Osteoblast (primary cell): Measurements from ENCODE around the gene PTK6. TPM values are rescaled to one million over a fixed set of nuclear protein-coding genes. Genes with fewer than 3 reads are reported as not detected.

Experiments used
- DNase-seq: peaks from one replicate; pipeline ENCODE4 v3.0.0; 2011; ENCODE audit warnings: low spot score, mixed read lengths; ENCODE audit not compliant: insufficient read length; ENCODE audit errors: missing footprints
- H2AFZ ChIP-seq: 2 replicates; pipeline ENCODE4 v1.6.0; 2011; ENCODE audit warnings: mild to moderate bottlenecking, low read length
- H3K27ac ChIP-seq: 2 replicates; pipeline ENCODE4 v1.5.1; 2011; ENCODE audit warnings: mild to moderate bottlenecking, low read depth, low read length, moderate library complexity
- H3K27me3 ChIP-seq: 2 replicates; pipeline ENCODE4 v1.6.0; 2012; ENCODE audit warnings: mild to moderate bottlenecking, control low read depth, inconsistent platforms, low read length, moderate library complexity; ENCODE audit not compliant: insufficient read depth
- H3K36me3 ChIP-seq: 2 replicates; pipeline ENCODE4 v1.5.1; 2011; ENCODE audit warnings: mild to moderate bottlenecking, low read length, control low read depth, moderate library complexity; ENCODE audit not compliant: insufficient read depth
- H3K4me1 ChIP-seq: 2 replicates; pipeline ENCODE4 v1.5.1; 2011; ENCODE audit warnings: mild to moderate bottlenecking, low read length, control low read depth, moderate library complexity; ENCODE audit not compliant: insufficient read depth
- H3K4me2 ChIP-seq: 2 replicates; pipeline ENCODE4 v1.6.0; 2011; ENCODE audit warnings: mild to moderate bottlenecking, low read length; ENCODE audit not compliant: insufficient read depth
- H3K4me3 ChIP-seq: fragments of 200-600 bp; sonication (generic); 3 replicates; pipeline ENCODE4 v1.5.1; 2012; ENCODE audit warnings: mild to moderate bottlenecking, low read length, inconsistent platforms; ENCODE audit not compliant: insufficient read depth
- H3K79me2 ChIP-seq: 2 replicates; pipeline ENCODE4 v1.6.0; 2012; ENCODE audit warnings: mild to moderate bottlenecking, low read length, control low read depth, inconsistent platforms; ENCODE audit not compliant: insufficient read depth
- H3K9me3 ChIP-seq: 2 replicates; pipeline ENCODE4 v1.5.1; 2011; ENCODE audit warnings: low read depth, low read length, control low read depth
- H4K20me1 ChIP-seq: 2 replicates; pipeline ENCODE4 v1.6.0; 2012; ENCODE audit warnings: mild to moderate bottlenecking, low read length, control low read depth; ENCODE audit not compliant: insufficient read depth
- total RNA-seq: library from RNA; depleted of rRNA; stranded (reverse); fragments of >200 nt; gene quantifications from 2 replicates; pipeline ENCODE4 v1.2.3, GENCODE V29; 2012
- TF ChIP-seq, protein P1 (sequence below): IDR thresholded peaks from 2 replicates; pipeline ENCODE4 v1.5.1; 2011; ENCODE audit warnings: mild to moderate bottlenecking, low read depth, low read length, moderate library complexity; ENCODE audit errors: extremely low read depth

The PTK6 gene
- total RNA-seq, 1 donor, result not detected

DNA sequence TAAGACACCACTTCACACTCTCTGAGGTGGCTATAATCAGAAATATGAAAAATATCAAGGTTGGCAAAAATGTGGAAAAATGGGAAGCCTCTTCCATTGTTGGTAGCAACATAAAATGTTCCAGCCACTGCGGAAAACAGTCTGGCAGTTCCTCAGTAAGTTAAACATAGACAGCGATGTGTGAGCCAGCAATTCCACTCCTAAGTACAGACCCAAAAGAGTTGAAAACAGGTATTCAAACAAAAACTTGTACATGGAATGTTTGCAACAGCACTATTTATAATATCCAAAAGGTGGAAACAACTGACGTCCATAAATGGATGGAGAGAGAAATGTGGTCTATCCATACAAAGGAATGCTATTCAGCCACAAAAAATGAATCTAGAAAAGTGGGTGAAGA lies 24.0 kb downstream of the PTK6 start:
- no peak overlapping the region for H3K4me2 ChIP-seq
- H3K36me3 ChIP-seq, result no peaks in the 10 kb centered on the region
- H3K4me1 ChIP-seq, result no peaks in the 10 kb centered on the region
- TF ChIP-seq, protein P1, sequence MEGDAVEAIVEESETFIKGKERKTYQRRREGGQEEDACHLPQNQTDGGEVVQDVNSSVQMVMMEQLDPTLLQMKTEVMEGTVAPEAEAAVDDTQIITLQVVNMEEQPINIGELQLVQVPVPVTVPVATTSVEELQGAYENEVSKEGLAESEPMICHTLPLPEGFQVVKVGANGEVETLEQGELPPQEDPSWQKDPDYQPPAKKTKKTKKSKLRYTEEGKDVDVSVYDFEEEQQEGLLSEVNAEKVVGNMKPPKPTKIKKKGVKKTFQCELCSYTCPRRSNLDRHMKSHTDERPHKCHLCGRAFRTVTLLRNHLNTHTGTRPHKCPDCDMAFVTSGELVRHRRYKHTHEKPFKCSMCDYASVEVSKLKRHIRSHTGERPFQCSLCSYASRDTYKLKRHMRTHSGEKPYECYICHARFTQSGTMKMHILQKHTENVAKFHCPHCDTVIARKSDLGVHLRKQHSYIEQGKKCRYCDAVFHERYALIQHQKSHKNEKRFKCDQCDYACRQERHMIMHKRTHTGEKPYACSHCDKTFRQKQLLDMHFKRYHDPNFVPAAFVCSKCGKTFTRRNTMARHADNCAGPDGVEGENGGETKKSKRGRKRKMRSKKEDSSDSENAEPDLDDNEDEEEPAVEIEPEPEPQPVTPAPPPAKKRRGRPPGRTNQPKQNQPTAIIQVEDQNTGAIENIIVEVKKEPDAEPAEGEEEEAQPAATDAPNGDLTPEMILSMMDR, result no peak
- DNase-seq, result no peak
- no peak overlapping the region for H2AFZ ChIP-seq
- no peaks in the 10 kb centered on the region for H4K20me1 ChIP-seq
- H3K4me3 ChIP-seq, result no peak overlapping the region
- no peak overlapping the region for H3K27ac ChIP-seq
- no peaks in the 10 kb centered on the region for H3K79me2 ChIP-seq
- no peaks in the 10 kb centered on the region for H3K9me3 ChIP-seq
- H3K27me3 ChIP-seq, result peaks cover 13% of the 10 kb centered on the region

DNA sequence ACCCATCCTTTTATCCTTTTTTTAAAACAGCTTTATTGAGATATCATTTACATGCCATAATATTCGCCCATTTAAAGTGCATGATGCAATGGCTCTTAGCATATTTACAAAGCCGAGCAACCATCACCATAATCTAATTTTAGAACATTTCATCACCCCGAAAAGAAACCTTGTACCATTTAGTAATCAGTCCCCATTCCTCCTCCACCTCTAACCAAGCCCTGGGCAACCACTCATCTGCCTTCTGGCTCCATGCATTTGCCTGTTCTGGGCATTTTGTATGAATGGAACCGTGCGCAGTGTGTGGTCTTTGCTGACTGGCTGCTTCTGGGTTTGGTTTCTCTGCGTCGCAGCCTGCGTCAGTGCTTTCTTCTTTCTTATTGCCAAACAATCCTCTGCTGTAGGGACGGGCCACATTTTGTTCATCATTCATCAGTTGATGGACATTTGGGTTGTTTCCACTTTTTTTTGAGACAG lies 28.1 kb downstream of the PTK6 start:
- TF ChIP-seq, protein P1, result no peak
- Histone ChIP-seq H3K79me2 (no peaks in the 10 kb centered on the region), H2AFZ (no peak overlapping the region), H3K4me3 (no peak overlapping the region), H3K9me3 (no peaks in the 10 kb centered on the region), H4K20me1 (no peaks in the 10 kb centered on the region), H3K27me3 (peaks cover 17% of the 10 kb centered on the region), H3K36me3 (no peaks in the 10 kb centered on the region), H3K4me1 (no peaks in the 10 kb centered on the region), H3K4me2 (no peak overlapping the region), H3K27ac (no peak overlapping the region)
- no peak for DNase-seq

DNA sequence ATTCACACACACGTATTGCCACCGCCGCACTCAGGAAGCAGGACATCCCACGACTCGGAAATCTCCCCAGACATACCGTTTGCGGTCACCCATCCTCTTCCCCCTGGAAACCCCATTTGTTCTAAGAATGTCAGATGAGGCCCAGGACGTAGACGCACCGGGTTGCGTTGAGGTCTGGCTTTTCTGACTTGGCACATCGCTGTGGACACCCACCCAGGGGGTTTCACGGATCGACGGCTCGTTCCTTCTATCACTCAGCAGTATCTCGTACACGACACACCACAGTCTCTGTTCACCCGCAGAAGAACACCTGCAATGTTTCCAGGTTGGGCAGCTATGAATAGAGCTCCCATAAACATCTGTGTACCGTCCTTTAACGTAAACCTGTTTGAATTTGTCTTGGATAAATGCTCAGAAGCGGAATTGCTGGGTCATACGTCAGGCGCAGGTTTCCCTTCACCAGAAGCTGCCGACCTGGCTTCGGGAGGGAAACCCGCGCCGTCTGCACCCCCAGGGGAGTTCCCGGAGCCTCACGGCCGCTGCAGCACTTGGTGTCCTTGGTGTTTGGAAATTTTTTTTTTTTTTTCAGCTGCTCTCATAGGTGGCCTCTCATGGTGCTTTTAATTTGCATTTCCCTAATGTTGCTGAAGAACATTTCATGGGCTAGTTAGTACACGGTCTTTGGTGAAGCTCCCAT lies 29.0 kb downstream of the PTK6 start:
- DNase-seq, result no peak
- no peaks in the 10 kb centered on the region for H3K9me3 ChIP-seq
- no peak overlapping the region for H2AFZ ChIP-seq
- no peak overlapping the region for H3K27ac ChIP-seq
- H3K36me3 ChIP-seq, result no peaks in the 10 kb centered on the region
- H3K4me1 ChIP-seq, result no peaks in the 10 kb centered on the region
- TF ChIP-seq, protein P1, result no peak
- H3K27me3 ChIP-seq, result peaks cover 13% of the 10 kb centered on the region
- no peaks in the 10 kb centered on the region for H4K20me1 ChIP-seq
- no peak overlapping the region for H3K4me2 ChIP-seq
- no peak overlapping the region for H3K4me3 ChIP-seq
- H3K79me2 ChIP-seq, result no peaks in the 10 kb centered on the region

DNA sequence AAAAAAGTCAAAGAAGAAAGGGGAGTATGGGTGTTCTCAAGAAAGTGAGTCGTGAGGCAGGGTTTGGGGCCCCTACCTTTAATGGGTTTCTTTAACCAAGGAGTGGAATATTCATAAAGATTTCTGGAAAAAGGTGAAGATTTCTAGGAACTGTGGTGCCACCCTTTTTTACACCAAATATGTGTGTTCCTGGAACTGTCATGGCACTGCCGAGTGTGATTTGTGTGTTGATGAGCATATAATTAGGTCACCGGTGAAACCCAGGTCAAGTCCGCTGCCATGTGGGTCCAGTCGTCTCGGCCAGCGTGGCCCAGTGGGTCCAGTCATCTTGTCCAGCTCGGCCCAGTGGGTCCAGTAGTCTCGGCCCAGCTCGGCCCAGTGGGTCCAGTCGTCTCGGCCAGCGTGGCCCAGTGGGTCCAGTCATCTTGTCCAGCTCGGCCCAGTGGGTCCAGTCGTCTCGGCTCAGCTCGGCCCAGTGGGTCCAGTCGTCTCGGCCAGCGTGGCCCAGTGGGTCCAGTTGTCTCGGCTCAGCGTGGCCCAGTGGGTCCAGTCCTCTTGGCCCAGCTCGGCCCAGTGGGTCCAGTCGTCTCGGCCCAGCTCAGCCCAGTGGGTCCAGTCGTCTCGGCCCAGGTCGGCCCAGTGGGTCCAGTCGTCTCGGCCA lies 30.0 kb downstream of the PTK6 start:
- H3K27ac ChIP-seq, result no peak overlapping the region
- no peaks in the 10 kb centered on the region for H3K79me2 ChIP-seq
- no peaks in the 10 kb centered on the region for H3K36me3 ChIP-seq
- no peak overlapping the region for H2AFZ ChIP-seq
- H3K9me3 ChIP-seq, result no peaks in the 10 kb centered on the region
- TF ChIP-seq, protein P1, result no peak
- no peaks in the 10 kb centered on the region for H4K20me1 ChIP-seq
- DNase-seq, result no peak
- no peak overlapping the region for H3K4me2 ChIP-seq
- H3K4me3 ChIP-seq, result no peak overlapping the region
- H3K4me1 ChIP-seq, result no peaks in the 10 kb centered on the region
- peaks cover 18% of the 10 kb centered on the region for H3K27me3 ChIP-seq
